Fibroblast of pulmonary artery (primary cell): Measurements from ENCODE around the gene CIPC.

Source experiments
- DNase-seq: peaks from one replicate; pipeline ENCODE4 v3.0.0-alpha.2; 2010; ENCODE audit warnings: low read depth
- H3K4me3 ChIP-seq: replicated peaks from 2 replicates; pipeline ENCODE4 v1.5.1; 2011; ENCODE audit warnings: low read depth, mild to moderate bottlenecking, control low read depth, low read length, moderate library complexity
- TF ChIP-seq, protein P1 (sequence below): IDR thresholded peaks from 2 replicates; pipeline ENCODE4 v1.5.1; 2011; ENCODE audit warnings: mild to moderate bottlenecking, control low read depth, low read length, inconsistent platforms; ENCODE audit errors: missing control alignments

CIPC gene

DNA sequence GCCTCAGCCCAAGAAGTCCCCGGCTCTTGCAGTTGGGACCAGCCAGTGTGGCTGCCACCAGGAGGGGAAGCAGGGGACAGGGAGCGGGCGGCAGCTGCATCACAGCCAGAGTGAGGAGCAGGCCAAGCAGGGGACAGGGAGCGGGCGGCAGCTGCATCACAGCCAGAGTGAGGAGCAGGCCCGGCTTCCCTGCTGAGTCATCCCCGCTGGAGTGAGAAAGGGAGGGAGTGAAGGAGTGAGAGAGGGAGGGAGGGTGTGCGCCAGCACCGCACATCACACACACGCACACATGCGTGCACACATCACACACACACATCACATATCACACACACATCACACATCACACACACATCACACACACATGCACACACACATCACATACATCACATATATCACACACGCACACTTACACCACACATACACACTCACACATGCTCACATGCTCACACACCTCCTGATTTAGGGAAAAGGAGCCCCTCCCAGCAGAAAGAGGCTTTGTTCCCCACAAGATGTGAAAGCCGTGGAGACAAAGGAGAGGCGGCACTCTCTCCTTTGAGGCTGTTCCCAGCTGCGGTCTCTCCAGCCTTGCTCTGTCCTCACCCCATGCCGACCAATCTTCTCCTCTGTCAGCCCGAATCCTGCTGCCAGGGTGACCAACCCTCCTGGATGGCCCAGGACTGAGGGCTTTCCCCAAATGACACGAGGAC, 60.3 kb downstream of the CIPC start:
- peak; percentile 70 for DNase-seq
- no peak overlapping the region for H3K4me3 ChIP-seq
- TF ChIP-seq, protein P1, sequence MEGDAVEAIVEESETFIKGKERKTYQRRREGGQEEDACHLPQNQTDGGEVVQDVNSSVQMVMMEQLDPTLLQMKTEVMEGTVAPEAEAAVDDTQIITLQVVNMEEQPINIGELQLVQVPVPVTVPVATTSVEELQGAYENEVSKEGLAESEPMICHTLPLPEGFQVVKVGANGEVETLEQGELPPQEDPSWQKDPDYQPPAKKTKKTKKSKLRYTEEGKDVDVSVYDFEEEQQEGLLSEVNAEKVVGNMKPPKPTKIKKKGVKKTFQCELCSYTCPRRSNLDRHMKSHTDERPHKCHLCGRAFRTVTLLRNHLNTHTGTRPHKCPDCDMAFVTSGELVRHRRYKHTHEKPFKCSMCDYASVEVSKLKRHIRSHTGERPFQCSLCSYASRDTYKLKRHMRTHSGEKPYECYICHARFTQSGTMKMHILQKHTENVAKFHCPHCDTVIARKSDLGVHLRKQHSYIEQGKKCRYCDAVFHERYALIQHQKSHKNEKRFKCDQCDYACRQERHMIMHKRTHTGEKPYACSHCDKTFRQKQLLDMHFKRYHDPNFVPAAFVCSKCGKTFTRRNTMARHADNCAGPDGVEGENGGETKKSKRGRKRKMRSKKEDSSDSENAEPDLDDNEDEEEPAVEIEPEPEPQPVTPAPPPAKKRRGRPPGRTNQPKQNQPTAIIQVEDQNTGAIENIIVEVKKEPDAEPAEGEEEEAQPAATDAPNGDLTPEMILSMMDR = no peak

DNA sequence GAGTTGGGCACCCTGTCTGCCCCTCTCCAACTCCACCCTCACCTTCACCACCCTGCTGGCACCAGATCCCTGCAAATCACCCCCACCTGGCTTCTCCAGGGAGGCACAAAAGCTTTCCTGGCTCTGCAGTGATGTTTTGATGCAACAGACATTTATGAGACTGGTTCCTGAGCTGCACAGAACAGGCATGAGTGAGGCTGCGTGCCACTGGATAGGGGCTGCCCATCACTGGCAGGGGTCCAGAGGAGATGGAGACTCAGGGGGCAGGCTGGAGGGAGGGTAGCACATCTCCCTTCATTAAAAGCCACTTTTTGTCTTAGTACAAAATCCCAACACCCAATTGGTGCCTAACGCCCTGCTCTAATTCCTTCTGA, 60.8 kb downstream of the CIPC start:
- TF ChIP-seq, protein P1 = no peak
- DNase-seq = no peak
- no peak overlapping the region for H3K4me3 ChIP-seq

DNA sequence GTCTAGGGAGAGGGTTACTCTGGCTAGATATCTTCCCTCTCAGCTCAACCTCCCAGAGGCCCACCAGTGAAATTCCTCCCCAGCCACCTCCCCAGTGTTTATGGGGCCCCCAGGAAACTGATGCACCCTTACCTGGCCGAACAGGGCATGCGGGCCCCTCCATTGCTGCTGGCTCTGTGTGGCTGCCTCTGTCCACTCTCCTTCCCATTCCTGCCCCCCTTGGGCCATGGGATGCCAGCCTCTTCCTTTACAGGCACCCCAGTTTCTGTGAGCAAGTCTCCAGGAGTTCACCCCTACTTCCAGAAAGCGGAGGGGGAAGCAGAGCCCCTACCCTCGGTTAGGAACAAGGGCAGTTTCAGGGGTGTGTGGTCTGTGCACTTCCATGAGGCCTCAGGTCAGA, 63.0 kb downstream of the CIPC start:
- no peak overlapping the region for H3K4me3 ChIP-seq
- TF ChIP-seq, protein P1 = no peak
- DNase-seq = no peak
